Measurements from ENCODE around the gene CLCN7.

- TF ChIP-seq CTCF (IDR thresholded peaks at IDR 0.05) (no peak), POLR2A (IDR thresholded peaks at IDR 0.05) (no peak)
These were observed 45.6 kb upstream of the CLCN7 start for GRCh38 chr16:1520461-1520860.

Data from body of pancreas (tissue), 4 donors.